Peyer's patch (tissue), 4 donors: ENCODE measurements around the gene PDSS2.

Experiments
- POLR2A ChIP-seq, 2 donors: fragments of 450-650 bp; IDR thresholded peaks; one replicate each; pipeline ENCODE4 v1.5.1; 2017; ENCODE audit warnings: antibody characterized with exemption in 2 of 2, mild to moderate bottlenecking in 2 of 2, moderate library complexity in 2 of 2
- TF ChIP-seq, protein P1 (sequence below), 6 experiments: fragments of 450-650 bp in 4 of 6; fragments of 200-600 bp in 2 of 6; sonication (generic) in 1 of 6; IDR thresholded peaks; one replicate each; pipeline ENCODE4 v1.5.1; 2017 to 2019; ENCODE audit warnings: antibody characterized with exemption in 6 of 6, mild to moderate bottlenecking in 3 of 6, moderate library complexity in 1 of 6

DNA sequence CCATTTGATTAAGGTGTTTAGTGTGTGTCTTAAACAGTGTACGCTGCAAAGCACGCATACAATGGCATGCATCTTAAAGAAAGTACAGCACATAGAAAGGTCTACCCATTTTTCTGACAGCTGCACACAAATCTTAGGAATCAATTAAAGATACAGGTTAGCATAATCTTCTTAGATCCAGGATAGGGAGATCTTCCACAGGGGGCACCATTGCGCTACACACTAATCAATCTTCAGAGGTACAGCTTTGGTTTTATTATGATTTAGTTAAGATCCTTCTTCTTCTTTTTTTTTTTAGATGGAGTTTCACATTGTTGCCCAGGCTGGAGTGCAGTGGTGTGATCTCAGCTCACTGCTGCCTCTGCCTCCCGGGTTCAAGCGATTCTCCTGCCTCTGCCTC is 280.4 kb downstream of the PDSS2 start:
- no peak for TF ChIP-seq POLR2A (IDR thresholded peaks at IDR 0.05)
- TF ChIP-seq, protein P1, sequence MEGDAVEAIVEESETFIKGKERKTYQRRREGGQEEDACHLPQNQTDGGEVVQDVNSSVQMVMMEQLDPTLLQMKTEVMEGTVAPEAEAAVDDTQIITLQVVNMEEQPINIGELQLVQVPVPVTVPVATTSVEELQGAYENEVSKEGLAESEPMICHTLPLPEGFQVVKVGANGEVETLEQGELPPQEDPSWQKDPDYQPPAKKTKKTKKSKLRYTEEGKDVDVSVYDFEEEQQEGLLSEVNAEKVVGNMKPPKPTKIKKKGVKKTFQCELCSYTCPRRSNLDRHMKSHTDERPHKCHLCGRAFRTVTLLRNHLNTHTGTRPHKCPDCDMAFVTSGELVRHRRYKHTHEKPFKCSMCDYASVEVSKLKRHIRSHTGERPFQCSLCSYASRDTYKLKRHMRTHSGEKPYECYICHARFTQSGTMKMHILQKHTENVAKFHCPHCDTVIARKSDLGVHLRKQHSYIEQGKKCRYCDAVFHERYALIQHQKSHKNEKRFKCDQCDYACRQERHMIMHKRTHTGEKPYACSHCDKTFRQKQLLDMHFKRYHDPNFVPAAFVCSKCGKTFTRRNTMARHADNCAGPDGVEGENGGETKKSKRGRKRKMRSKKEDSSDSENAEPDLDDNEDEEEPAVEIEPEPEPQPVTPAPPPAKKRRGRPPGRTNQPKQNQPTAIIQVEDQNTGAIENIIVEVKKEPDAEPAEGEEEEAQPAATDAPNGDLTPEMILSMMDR (IDR thresholded peaks at IDR 0.05) = peak in 3 of 6 experiments; percentile 8 to 35 (median 32)
